Measurements from ENCODE around the gene RYK. TPM values are rescaled to one million over a fixed set of nuclear protein-coding genes. Genes with fewer than 3 reads are reported as not detected.
A peak's percentile ranks its signal among the peaks of the same experiment; 100 is the strongest.

Gene RYK
- total RNA-seq, 1 donor from 2014 or later: 57.1 TPM

- Histone ChIP-seq H3K9me3 (ENCODE audit: insufficient read depth, low read depth, low read length) (no peaks in the 10 kb centered on the region), H3K4me1 (ENCODE audit: insufficient read depth, low read length) (no peaks in the 10 kb centered on the region), H3K36me3 (ENCODE audit: insufficient read depth, low read length) (no peaks in the 10 kb centered on the region), H3K27me3 (ENCODE audit: insufficient read depth, low read length) (no peaks in the 10 kb centered on the region), H3K27ac (ENCODE audit: low read depth, low read length) (no peak overlapping the region), H2AFZ (ENCODE audit: low read depth, low read length) (no peak overlapping the region), H4K20me1 (ENCODE audit: insufficient read depth, low read length) (no peaks in the 10 kb centered on the region), H3K79me2 (ENCODE audit: insufficient read depth, low read length) (no peaks in the 10 kb centered on the region), H3K4me2 (ENCODE audit: low read length) (no peak overlapping the region), H3K4me3 (ENCODE audit: insufficient read depth, low read depth, low read length) (no peak overlapping the region), H3K9ac (ENCODE audit: low read length) (no peak overlapping the region)
- H3K36me3 Mint-ChIP-seq (ENCODE audit: low read depth, unreplicated experiment): no peaks in the 10 kb centered on the region
- H3K27ac Mint-ChIP-seq (ENCODE audit: unreplicated experiment): no peak overlapping the region
- no peak for DNase-seq (ENCODE audit: low read depth)
- no peak for FAIRE-seq
- H3K4me3 Mint-ChIP-seq (ENCODE audit: unreplicated experiment): no peak overlapping the region
- H3K4me1 Mint-ChIP-seq (ENCODE audit: low read depth, unreplicated experiment): peaks cover 24% of the 10 kb centered on the region
- H3K27me3 Mint-ChIP-seq (ENCODE audit: low read depth, unreplicated experiment): no peaks in the 10 kb centered on the region
- H3K9me3 Mint-ChIP-seq (ENCODE audit: unreplicated experiment): no peaks in the 10 kb centered on the region
- TF ChIP-seq CTCF (IDR thresholded peaks at IDR 0.05; ENCODE audit: insufficient read depth, low read depth, low read length) (no peak), EZH2 (IDR thresholded peaks at IDR 0.05; ENCODE audit: insufficient read depth, low read length) (no peak)
These were observed 31.4 kb upstream of the RYK start for GRCh38 chr3:134281912-134282658.

GRCh38 chr3:134279466-134279865 lies 28.8 kb upstream of the RYK start:
- TF ChIP-seq EZH2 (IDR thresholded peaks at IDR 0.05; ENCODE audit: insufficient read depth, low read length): no peak
- no peak for TF ChIP-seq CTCF (IDR thresholded peaks at IDR 0.05; ENCODE audit: insufficient read depth, low read depth, low read length)
- no peaks in the 10 kb centered on the region for H3K27me3 ChIP-seq (ENCODE audit: insufficient read depth, low read length)
- H3K4me2 ChIP-seq (ENCODE audit: low read length): no peak overlapping the region
- H3K4me3 Mint-ChIP-seq (ENCODE audit: unreplicated experiment): no peak overlapping the region
- FAIRE-seq: peak; percentile 5
- H3K4me3 ChIP-seq (ENCODE audit: insufficient read depth, low read depth, low read length): no peak overlapping the region
- no peak overlapping the region for H2AFZ ChIP-seq (ENCODE audit: low read depth, low read length)
- H3K36me3 Mint-ChIP-seq (ENCODE audit: low read depth, unreplicated experiment): no peaks in the 10 kb centered on the region
- H4K20me1 ChIP-seq (ENCODE audit: insufficient read depth, low read length): no peaks in the 10 kb centered on the region
- peak; percentile 39 for DNase-seq (ENCODE audit: low read depth)
- no peaks in the 10 kb centered on the region for H3K27me3 Mint-ChIP-seq (ENCODE audit: low read depth, unreplicated experiment)
- H3K9me3 Mint-ChIP-seq (ENCODE audit: unreplicated experiment): peaks cover 2% of the 10 kb centered on the region
- no peak overlapping the region for H3K27ac ChIP-seq (ENCODE audit: low read depth, low read length)
- H3K9ac ChIP-seq (ENCODE audit: low read length): no peak overlapping the region
- no peaks in the 10 kb centered on the region for H3K9me3 ChIP-seq (ENCODE audit: insufficient read depth, low read depth, low read length)
- H3K4me1 Mint-ChIP-seq (ENCODE audit: low read depth, unreplicated experiment): peaks cover 25% of the 10 kb centered on the region
- H3K27ac Mint-ChIP-seq (ENCODE audit: unreplicated experiment): peak overlapping the region; percentile 59
- H3K4me1 ChIP-seq (ENCODE audit: insufficient read depth, low read length): no peaks in the 10 kb centered on the region
- no peaks in the 10 kb centered on the region for H3K36me3 ChIP-seq (ENCODE audit: insufficient read depth, low read length)
- H3K79me2 ChIP-seq (ENCODE audit: insufficient read depth, low read length): no peaks in the 10 kb centered on the region

GRCh38 chr3:134277066-134277660 lies 26.5 kb upstream of the RYK start:
- peaks cover 8% of the 10 kb centered on the region for H3K27me3 Mint-ChIP-seq (ENCODE audit: low read depth, unreplicated experiment)
- Histone ChIP-seq H3K4me2 (ENCODE audit: low read length) (no peak overlapping the region), H3K27ac (ENCODE audit: low read depth, low read length) (no peak overlapping the region), H3K9ac (ENCODE audit: low read length) (no peak overlapping the region), H3K9me3 (ENCODE audit: insufficient read depth, low read depth, low read length) (no peaks in the 10 kb centered on the region), H2AFZ (ENCODE audit: low read depth, low read length) (no peak overlapping the region), H3K36me3 (ENCODE audit: insufficient read depth, low read length) (no peaks in the 10 kb centered on the region), H3K4me3 (ENCODE audit: insufficient read depth, low read depth, low read length) (no peak overlapping the region), H3K4me1 (ENCODE audit: insufficient read depth, low read length) (no peaks in the 10 kb centered on the region), H3K79me2 (ENCODE audit: insufficient read depth, low read length) (no peaks in the 10 kb centered on the region), H3K27me3 (ENCODE audit: insufficient read depth, low read length) (no peaks in the 10 kb centered on the region), H4K20me1 (ENCODE audit: insufficient read depth, low read length) (no peaks in the 10 kb centered on the region)
- DNase-seq (ENCODE audit: low read depth) (no peak), FAIRE-seq (no peak)
- H3K27ac Mint-ChIP-seq (ENCODE audit: unreplicated experiment): no peak overlapping the region
- H3K4me1 Mint-ChIP-seq (ENCODE audit: low read depth, unreplicated experiment): peaks cover 21% of the 10 kb centered on the region
- no peak for TF ChIP-seq EZH2 (IDR thresholded peaks at IDR 0.05; ENCODE audit: insufficient read depth, low read length)
- TF ChIP-seq CTCF (IDR thresholded peaks at IDR 0.05; ENCODE audit: insufficient read depth, low read depth, low read length): no peak
- no peaks in the 10 kb centered on the region for H3K36me3 Mint-ChIP-seq (ENCODE audit: low read depth, unreplicated experiment)
- H3K9me3 Mint-ChIP-seq (ENCODE audit: unreplicated experiment): peaks cover 4% of the 10 kb centered on the region
- H3K4me3 Mint-ChIP-seq (ENCODE audit: unreplicated experiment): no peak overlapping the region
